Neural progenitor cell (in vitro differentiated cells): ENCODE measurements around the gene TNFRSF6B. TPM values are rescaled to one million over a fixed set of nuclear protein-coding genes. Genes with fewer than 3 reads are reported as not detected.

Source experiments
- DNase-seq: peaks from one replicate; pipeline ENCODE4 v3.0.0-alpha.2; 2016; ENCODE audit warnings: low spot score
- H2AFZ ChIP-seq: fragments of 200-600 bp; sonication (generic); replicated peaks from 2 replicates; pipeline ENCODE4 v1.6.1; 2016; ENCODE audit warnings: antibody characterized with exemption
- H3F3A ChIP-seq: fragments of 200-600 bp; sonication (generic); 2 replicates; pipeline ENCODE4 v1.6.1; 2016; ENCODE audit warnings: antibody characterized with exemption, low read depth
- H3K27ac ChIP-seq: fragments of 200-600 bp; sonication (generic); 2 replicates; pipeline ENCODE4 v1.5.1; 2016; ENCODE audit warnings: mild to moderate bottlenecking
- H3K27me3 ChIP-seq: fragments of 200-600 bp; sonication (generic); 2 replicates; pipeline ENCODE4 v1.6.1; 2016; ENCODE audit warnings: mild to moderate bottlenecking, moderate library complexity
- H3K36me3 ChIP-seq: fragments of 200-600 bp; sonication (generic); 2 replicates; pipeline ENCODE4 v1.5.1; 2016
- H3K4me1 ChIP-seq: fragments of 200-600 bp; sonication (generic); 2 replicates; pipeline ENCODE4 v1.6.1; 2016; ENCODE audit warnings: mixed run types
- H3K4me2 ChIP-seq: fragments of 200-600 bp; sonication (generic); 2 replicates; pipeline ENCODE4 v1.6.1; 2016
- H3K4me3 ChIP-seq: fragments of 200-600 bp; sonication (generic); 2 replicates; pipeline ENCODE4 v1.5.1; 2016
- H3K79me2 ChIP-seq: fragments of 200-600 bp; sonication (generic); 2 replicates; pipeline ENCODE4 v1.6.1; 2016; ENCODE audit warnings: low read depth
- H3K9ac ChIP-seq: fragments of 200-600 bp; sonication (generic); 2 replicates; pipeline ENCODE4 v1.6.1; 2016
- H3K9me3 ChIP-seq: fragments of 200-600 bp; sonication (generic); 2 replicates; pipeline ENCODE4 v1.5.1; 2016; ENCODE audit warnings: low read depth
- H4K20me1 ChIP-seq: fragments of 200-600 bp; sonication (generic); 2 replicates; pipeline ENCODE4 v1.6.1; 2016; ENCODE audit warnings: low read depth
- H3K27ac Mint-ChIP-seq: 3 replicates; pipeline ENCODE4 v1.8.0; 2021; ENCODE audit warnings: mixed read lengths
- H3K27me3 Mint-ChIP-seq: 2 replicates; pipeline ENCODE4 v1.8.0; 2022; ENCODE audit warnings: low read depth, mild to moderate bottlenecking, inconsistent platforms, moderate library complexity, mixed read lengths; ENCODE audit not compliant: insufficient read depth
- H3K36me3 Mint-ChIP-seq: 3 replicates; pipeline ENCODE4 v1.8.0; 2021; ENCODE audit warnings: mixed read lengths
- H3K4me1 Mint-ChIP-seq: 3 replicates; pipeline ENCODE4 v1.8.0; 2021; ENCODE audit warnings: mixed read lengths
- H3K4me3 Mint-ChIP-seq: 3 replicates; pipeline ENCODE4 v1.8.0; 2021; ENCODE audit warnings: mild to moderate bottlenecking, moderate library complexity, mixed read lengths
- H3K9me3 Mint-ChIP-seq: 3 replicates; pipeline ENCODE4 v1.8.0; 2020; ENCODE audit warnings: mixed read lengths
- EZH2 ChIP-seq: fragments of 200-600 bp; sonication (generic); IDR thresholded peaks from 2 replicates; pipeline ENCODE4 v1.6.1; 2017; ENCODE audit warnings: antibody characterized with exemption, mild to moderate bottlenecking, moderate library complexity
- EZH2phosphoT487 ChIP-seq: fragments of 200-600 bp; sonication (generic); IDR thresholded peaks from 2 replicates; pipeline ENCODE4 v1.6.1; 2017; ENCODE audit warnings: antibody characterized with exemption
- total RNA-seq: library from RNA; depleted of rRNA; stranded (reverse); fragments of >200 nt; gene quantifications from 2 replicates; pipeline ENCODE4 v1.2.3, GENCODE V29; 2015; ENCODE audit warnings: low replicate concordance
- TF ChIP-seq, protein P1 (sequence below): fragments of 200-600 bp; sonication (generic); IDR thresholded peaks from 2 replicates; pipeline ENCODE4 v1.5.1; 2017; ENCODE audit warnings: antibody characterized with exemption, mild to moderate bottlenecking

TNFRSF6B gene
- total RNA-seq, 1 donor from 2014 or later: not detected

DNA sequence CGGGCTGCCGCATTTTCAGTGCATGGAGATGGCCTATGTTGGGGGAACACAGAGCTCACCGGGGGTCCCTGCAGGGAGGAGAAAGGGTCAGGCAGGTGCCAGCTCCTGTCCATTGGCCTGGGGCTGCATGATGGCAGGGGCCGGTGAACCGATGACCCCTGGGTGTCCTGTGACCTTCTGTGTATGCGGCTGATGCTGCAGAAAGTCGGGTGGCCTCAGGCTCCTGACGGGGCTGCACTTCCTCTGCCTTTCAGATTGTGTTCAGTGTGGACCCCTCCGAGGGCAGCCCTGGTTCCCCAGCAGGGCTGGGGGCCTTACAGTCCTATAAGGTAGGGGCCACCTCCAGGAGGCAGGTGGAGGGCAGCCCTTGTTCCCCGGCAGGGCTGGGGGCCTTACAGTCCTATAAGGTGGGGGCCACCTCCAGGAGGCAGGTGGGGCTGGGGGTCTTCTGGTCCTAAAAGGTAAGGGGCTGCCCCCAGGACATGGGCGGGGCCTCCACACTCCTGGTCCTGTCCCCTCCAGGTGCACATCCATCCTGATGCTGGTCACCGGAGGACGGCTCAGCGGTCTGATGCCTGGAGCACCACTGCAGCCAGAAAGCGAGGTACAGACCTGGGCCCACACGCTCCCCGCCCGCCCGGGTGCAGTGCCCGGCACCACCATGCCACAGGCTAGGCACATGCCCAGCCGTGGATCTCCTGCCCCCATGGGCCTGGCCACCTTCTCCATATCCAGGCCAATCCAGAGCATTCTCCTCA lies 11.0 kb upstream of the TNFRSF6B start:
- Mint-ChIP-seq H3K27ac (peak overlapping the region; percentile 50), H3K4me1 (peaks cover 3% of the 10 kb centered on the region), H3K27me3 (peaks cover 2% of the 10 kb centered on the region), H3K36me3 (no peaks in the 10 kb centered on the region), H3K4me3 (no peak overlapping the region), H3K9me3 (no peaks in the 10 kb centered on the region)
- H3K79me2 ChIP-seq: no peaks in the 10 kb centered on the region
- H3K27me3 ChIP-seq: no peaks in the 10 kb centered on the region
- H4K20me1 ChIP-seq: no peaks in the 10 kb centered on the region
- no peak overlapping the region for H3K9ac ChIP-seq
- H2AFZ ChIP-seq: no peak overlapping the region
- TF ChIP-seq EZH2phosphoT487: no peak
- no peak for TF ChIP-seq EZH2
- TF ChIP-seq, protein P1, sequence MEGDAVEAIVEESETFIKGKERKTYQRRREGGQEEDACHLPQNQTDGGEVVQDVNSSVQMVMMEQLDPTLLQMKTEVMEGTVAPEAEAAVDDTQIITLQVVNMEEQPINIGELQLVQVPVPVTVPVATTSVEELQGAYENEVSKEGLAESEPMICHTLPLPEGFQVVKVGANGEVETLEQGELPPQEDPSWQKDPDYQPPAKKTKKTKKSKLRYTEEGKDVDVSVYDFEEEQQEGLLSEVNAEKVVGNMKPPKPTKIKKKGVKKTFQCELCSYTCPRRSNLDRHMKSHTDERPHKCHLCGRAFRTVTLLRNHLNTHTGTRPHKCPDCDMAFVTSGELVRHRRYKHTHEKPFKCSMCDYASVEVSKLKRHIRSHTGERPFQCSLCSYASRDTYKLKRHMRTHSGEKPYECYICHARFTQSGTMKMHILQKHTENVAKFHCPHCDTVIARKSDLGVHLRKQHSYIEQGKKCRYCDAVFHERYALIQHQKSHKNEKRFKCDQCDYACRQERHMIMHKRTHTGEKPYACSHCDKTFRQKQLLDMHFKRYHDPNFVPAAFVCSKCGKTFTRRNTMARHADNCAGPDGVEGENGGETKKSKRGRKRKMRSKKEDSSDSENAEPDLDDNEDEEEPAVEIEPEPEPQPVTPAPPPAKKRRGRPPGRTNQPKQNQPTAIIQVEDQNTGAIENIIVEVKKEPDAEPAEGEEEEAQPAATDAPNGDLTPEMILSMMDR: no peak
- H3K4me3 ChIP-seq: no peak overlapping the region
- H3K36me3 ChIP-seq: no peaks in the 10 kb centered on the region
- H3K4me2 ChIP-seq: no peak overlapping the region
- no peak for DNase-seq
- no peaks in the 10 kb centered on the region for H3K9me3 ChIP-seq
- no peak overlapping the region for H3K27ac ChIP-seq
- no peaks in the 10 kb centered on the region for H3K4me1 ChIP-seq
- H3F3A ChIP-seq: no peaks in the 10 kb centered on the region

DNA sequence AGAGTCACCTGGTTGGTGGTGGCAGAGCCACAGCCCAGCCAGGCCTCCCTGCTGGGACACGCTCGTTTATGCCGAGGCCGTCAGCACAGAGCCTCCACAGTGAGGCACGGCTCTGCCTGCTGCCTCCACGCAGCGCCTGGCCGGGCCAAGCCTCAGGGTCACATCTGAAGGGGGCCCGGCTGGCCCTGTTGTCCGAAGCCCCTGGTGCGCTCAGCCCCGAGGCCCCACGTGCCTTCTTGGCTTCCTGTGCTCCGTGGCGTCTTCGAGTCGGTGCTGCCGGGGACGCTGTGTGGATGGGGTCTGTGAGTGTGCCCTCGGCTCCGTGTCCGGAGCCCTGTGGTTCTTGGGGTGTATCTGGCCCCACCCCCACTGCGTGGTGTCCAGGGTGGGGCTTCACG lies 10.4 kb upstream of the TNFRSF6B start:
- no peaks in the 10 kb centered on the region for H3K36me3 ChIP-seq
- DNase-seq: no peak
- TF ChIP-seq, protein P1: no peak
- TF ChIP-seq EZH2 (no peak), EZH2phosphoT487 (no peak)
- no peaks in the 10 kb centered on the region for H3K9me3 Mint-ChIP-seq
- no peaks in the 10 kb centered on the region for H4K20me1 ChIP-seq
- peak overlapping the region; percentile 58 for H3K27ac ChIP-seq
- H3K9me3 ChIP-seq: no peaks in the 10 kb centered on the region
- H3K27me3 ChIP-seq: no peaks in the 10 kb centered on the region
- H3K4me1 Mint-ChIP-seq: peaks cover 3% of the 10 kb centered on the region
- no peaks in the 10 kb centered on the region for H3F3A ChIP-seq
- no peaks in the 10 kb centered on the region for H3K36me3 Mint-ChIP-seq
- H2AFZ ChIP-seq: no peak overlapping the region
- H3K4me3 Mint-ChIP-seq: no peak overlapping the region
- H3K27ac Mint-ChIP-seq: no peak overlapping the region
- H3K4me1 ChIP-seq: no peaks in the 10 kb centered on the region
- H3K27me3 Mint-ChIP-seq: peaks cover 2% of the 10 kb centered on the region
- no peaks in the 10 kb centered on the region for H3K79me2 ChIP-seq
- H3K9ac ChIP-seq: no peak overlapping the region
- no peak overlapping the region for H3K4me2 ChIP-seq
- no peak overlapping the region for H3K4me3 ChIP-seq

DNA sequence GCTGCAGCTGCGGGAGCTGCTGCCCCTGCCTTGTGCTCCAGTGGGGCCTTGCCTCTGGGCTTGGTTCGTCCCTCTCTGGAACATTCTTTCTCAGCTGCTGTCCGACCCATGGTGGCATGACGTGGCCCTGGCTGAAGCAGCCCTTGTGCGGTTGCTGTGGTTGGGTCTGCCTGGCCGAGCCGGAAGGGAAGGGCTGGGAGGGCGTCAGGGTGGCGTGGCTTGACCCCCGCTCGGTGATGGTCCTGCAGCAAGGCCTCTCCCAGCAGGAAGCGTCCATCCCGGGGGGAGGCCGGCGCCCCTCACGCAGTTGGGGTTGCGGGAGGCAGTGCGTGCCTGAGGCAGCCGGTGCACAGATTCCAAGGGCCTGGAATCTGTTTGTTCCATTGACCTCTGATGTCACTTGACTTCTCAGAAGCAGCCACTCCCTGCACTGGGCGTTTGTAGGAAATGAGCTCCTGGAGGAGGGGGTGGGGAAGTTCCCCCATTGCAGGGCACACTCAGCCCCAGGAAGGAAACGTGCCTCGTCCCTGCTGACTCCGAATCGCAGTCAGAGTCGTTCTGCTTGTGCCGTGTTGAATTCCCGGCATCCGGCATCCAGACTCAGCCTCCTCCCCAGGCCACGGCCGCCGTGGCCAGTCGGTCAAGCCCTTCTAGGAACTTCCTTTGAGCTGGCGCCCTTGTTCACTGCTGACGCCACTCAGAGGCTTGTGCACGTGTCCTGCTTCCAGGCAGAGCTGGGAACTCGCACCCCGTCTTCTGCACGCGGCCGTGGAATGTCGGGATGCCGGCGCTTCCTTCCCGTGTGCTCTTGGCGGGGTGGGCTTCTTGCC lies 9.7 kb upstream of the TNFRSF6B start:
- Histone ChIP-seq H3K9ac (no peak overlapping the region), H3K27me3 (no peaks in the 10 kb centered on the region), H2AFZ (no peak overlapping the region), H3K4me1 (no peaks in the 10 kb centered on the region), H3K79me2 (no peaks in the 10 kb centered on the region), H3K4me3 (no peak overlapping the region), H3K4me2 (no peak overlapping the region), H3K27ac (peak overlapping the region; percentile 58), H3K36me3 (no peaks in the 10 kb centered on the region), H3F3A (no peaks in the 10 kb centered on the region), H3K9me3 (no peaks in the 10 kb centered on the region), H4K20me1 (no peaks in the 10 kb centered on the region)
- peaks cover 4% of the 10 kb centered on the region for H3K27me3 Mint-ChIP-seq
- H3K27ac Mint-ChIP-seq: peak overlapping the region; percentile 72
- H3K36me3 Mint-ChIP-seq: peaks cover 2% of the 10 kb centered on the region
- TF ChIP-seq EZH2: no peak
- no peak overlapping the region for H3K4me3 Mint-ChIP-seq
- peaks cover 3% of the 10 kb centered on the region for H3K4me1 Mint-ChIP-seq
- no peaks in the 10 kb centered on the region for H3K9me3 Mint-ChIP-seq
- DNase-seq: peak; percentile 31
